HEK293T (cell line): ENCODE data around the gene GUK1.
A peak's percentile ranks its signal among the peaks of the same experiment; 100 is the strongest.

Experiments used
- CTCF ChIA-PET: fragments of 350-600 bp; formaldehyde crosslinking; extraction: SDS; loops from one replicate; lab custom pipeline; 2021; ENCODE audit warnings: antibody characterized with exemption, inconsistent platforms; lab: Yijun Ruan, JAX
- POLR2A ChIA-PET: fragments of 350-600 bp; formaldehyde crosslinking; extraction: SDS; loops from one replicate; lab custom pipeline; 2020; ENCODE audit warnings: antibody characterized with exemption, inconsistent platforms; lab: Yijun Ruan, JAX
- DNase-seq: peaks from one replicate; pipeline ENCODE4 v3.0.0; 2012; ENCODE audit warnings: mixed read lengths; ENCODE audit errors: extremely low spot score
- ARNT ChIP-seq: fragments of 450-650 bp; IDR thresholded peaks from 2 replicates; pipeline ENCODE4 v1.6.1; 2017; ENCODE audit warnings: mild to moderate bottlenecking
- BHLHE40 ChIP-seq: fragments of 450-650 bp; IDR thresholded peaks from 2 replicates; pipeline ENCODE4 v1.6.1; 2016; ENCODE audit warnings: mild to moderate bottlenecking, moderate library complexity, borderline replicate concordance
- CTBP1 ChIP-seq: fragments of 450-650 bp; IDR thresholded peaks from 2 replicates; pipeline ENCODE4 v1.6.1; 2016; ENCODE audit warnings: borderline replicate concordance
- ELF4 ChIP-seq: fragments of 450-650 bp; IDR thresholded peaks from 2 replicates; pipeline ENCODE4 v1.6.1; 2017; ENCODE audit warnings: antibody characterized with exemption
- FOXA1 ChIP-seq: fragments of 450-650 bp; IDR thresholded peaks from 2 replicates; pipeline ENCODE4 v1.6.1; 2016; ENCODE audit warnings: mild to moderate bottlenecking
- FOXK2 ChIP-seq: fragments of 450-650 bp; IDR thresholded peaks from 2 replicates; pipeline ENCODE4 v1.6.1; 2016; ENCODE audit warnings: mild to moderate bottlenecking
- FOXM1 ChIP-seq: fragments of 450-650 bp; IDR thresholded peaks from 2 replicates; pipeline ENCODE4 v1.6.1; 2017; ENCODE audit warnings: mild to moderate bottlenecking, borderline replicate concordance
- HDGF ChIP-seq: fragments of 450-650 bp; IDR thresholded peaks from 2 replicates; pipeline ENCODE4 v1.6.1; 2017; ENCODE audit warnings: antibody characterized with exemption, borderline replicate concordance
- L3MBTL2 ChIP-seq: fragments of 450-650 bp; conservative IDR thresholded peaks from 2 replicates; pipeline ENCODE4 v1.6.1; 2016; ENCODE audit warnings: mild to moderate bottlenecking
- LEF1 ChIP-seq: fragments of 450-650 bp; IDR thresholded peaks from 2 replicates; pipeline ENCODE4 v1.6.1; 2017; ENCODE audit warnings: mild to moderate bottlenecking, borderline replicate concordance
- NFRKB ChIP-seq: fragments of 450-650 bp; IDR thresholded peaks from 2 replicates; pipeline ENCODE4 v1.6.1; 2016; ENCODE audit warnings: mild to moderate bottlenecking, moderate library complexity
- SP1 ChIP-seq: fragments of 450-650 bp; IDR thresholded peaks from 2 replicates; pipeline ENCODE4 v1.6.1; 2017
- SUZ12 ChIP-seq: fragments of 450-650 bp; IDR thresholded peaks from 2 replicates; pipeline ENCODE4 v1.6.1; 2016; ENCODE audit warnings: mild to moderate bottlenecking
- TARDBP ChIP-seq: fragments of 450-650 bp; IDR thresholded peaks from 2 replicates; pipeline ENCODE4 v1.6.1; 2016
- ZNF384 ChIP-seq: fragments of 450-650 bp; IDR thresholded peaks from 2 replicates; pipeline ENCODE4 v1.6.1; 2016
- TF ChIP-seq, protein P1 (sequence below): fragments of 450-650 bp; IDR thresholded peaks from 2 replicates; pipeline ENCODE4 v1.6.1; 2016

The GUK1 gene

DNA sequence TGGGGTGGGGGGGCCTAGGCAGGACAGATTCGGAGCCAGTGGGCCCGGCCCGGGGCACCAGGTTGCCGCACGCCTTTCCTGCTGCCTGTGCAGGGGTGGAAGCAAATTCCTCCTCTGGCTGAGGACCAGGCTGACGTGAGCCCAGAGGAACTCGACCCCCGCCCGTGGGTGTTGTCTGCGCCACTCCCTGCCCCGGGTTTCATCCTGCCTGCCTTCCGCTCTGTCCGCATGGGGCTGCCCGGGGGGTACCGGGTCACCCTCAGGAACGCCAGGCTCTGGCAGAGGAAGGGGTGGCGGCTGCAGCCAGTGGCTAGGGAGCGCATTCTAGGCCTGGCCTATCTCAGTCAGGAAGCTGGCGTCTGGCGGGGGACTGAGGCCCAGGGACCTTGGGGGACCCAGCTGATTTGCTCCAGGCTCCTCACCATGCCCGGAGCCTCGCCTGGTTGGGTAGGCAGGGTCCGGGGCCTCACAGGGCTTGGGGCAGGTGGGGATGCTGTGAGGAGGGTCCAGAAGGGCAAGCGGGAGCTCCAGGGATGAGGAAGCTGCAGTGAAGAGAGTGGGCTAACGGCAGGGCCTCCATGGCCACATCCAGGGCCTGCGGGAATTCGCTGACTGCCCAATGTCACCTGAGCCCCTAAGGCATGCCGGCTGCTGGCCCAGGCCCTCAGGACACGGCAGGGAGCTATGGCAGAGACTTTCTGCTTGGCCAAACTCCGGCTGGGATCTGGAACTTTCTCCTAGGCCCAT is 23.1 kb downstream of the GUK1 start:
- POLR2A ChIA-PET = interaction anchor here (1.2 to 4.3 kb wide), 3 partner anchors 12 to 295 kb away, joined by 3 to 55 read pairs (median 8); partner anchors contain the start of gene GJC2
- TF ChIP-seq NFRKB (no peak), L3MBTL2 (no peak), TARDBP (no peak), FOXK2 (no peak), FOXA1 (no peak), ZNF384 (no peak), ELF4 (no peak), SUZ12 (no peak), BHLHE40 (no peak), HDGF (no peak), CTBP1 (no peak), ARNT (no peak), LEF1 (no peak), FOXM1 (no peak), SP1 (no peak)
- CTCF ChIA-PET = no interaction called here
- no peak for DNase-seq

DNA sequence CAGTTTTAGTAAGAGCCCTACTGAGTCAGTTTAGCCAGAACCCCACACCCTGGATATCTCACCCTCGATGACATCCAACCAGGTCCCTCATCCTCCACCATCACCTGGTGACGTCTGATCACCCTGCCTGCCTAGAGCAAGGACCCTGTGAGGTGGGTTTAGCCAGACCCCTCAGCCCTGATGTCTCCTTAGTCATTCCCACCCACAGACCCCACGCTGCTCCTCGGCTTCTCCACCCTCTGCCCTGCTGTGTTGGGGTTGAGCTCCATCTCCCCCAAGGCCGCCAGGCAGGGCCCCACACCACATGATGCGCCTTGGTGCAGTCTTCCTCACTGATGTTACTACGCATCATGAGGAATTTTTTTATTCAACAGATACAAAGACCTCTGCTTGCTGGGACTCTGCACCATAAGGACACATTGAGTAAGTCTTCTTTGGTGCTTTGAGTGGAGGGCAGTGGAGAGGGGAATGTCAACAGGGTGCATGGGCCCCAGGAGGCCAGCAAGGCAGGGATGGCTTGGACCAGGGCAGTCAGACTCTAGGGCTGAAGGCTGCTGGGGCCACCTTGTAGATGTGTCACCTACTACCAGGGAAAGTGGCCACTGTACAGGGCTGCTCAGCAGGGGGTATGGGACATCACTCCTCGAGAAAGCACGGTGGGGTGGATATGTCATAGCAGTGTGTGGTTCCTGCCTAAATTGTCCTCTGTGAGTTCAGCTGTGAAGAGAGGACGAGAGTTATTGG is 23.9 kb downstream of the GUK1 start:
- TF ChIP-seq LEF1 = no peak
- no peak for TF ChIP-seq ZNF384
- TF ChIP-seq CTBP1 = no peak
- TF ChIP-seq HDGF = no peak
- no peak for TF ChIP-seq FOXM1
- no peak for TF ChIP-seq NFRKB
- TF ChIP-seq, protein P1, sequence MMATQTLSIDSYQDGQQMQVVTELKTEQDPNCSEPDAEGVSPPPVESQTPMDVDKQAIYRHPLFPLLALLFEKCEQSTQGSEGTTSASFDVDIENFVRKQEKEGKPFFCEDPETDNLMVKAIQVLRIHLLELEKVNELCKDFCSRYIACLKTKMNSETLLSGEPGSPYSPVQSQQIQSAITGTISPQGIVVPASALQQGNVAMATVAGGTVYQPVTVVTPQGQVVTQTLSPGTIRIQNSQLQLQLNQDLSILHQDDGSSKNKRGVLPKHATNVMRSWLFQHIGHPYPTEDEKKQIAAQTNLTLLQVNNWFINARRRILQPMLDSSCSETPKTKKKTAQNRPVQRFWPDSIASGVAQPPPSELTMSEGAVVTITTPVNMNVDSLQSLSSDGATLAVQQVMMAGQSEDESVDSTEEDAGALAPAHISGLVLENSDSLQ = no peak
- no peak for TF ChIP-seq L3MBTL2
- TF ChIP-seq ELF4 = no peak
- no peak for TF ChIP-seq ARNT
- no peak for TF ChIP-seq SP1
- TF ChIP-seq BHLHE40 = no peak
- CTCF ChIA-PET = interaction anchor here (0.5 to 1.3 kb wide), 2 partner anchors 33 to 1580 kb away, joined by 3 to 4 read pairs; no protein-coding TSS in a partner anchor
- POLR2A ChIA-PET = interaction anchor here (1.0 to 4.3 kb wide), 8 partner anchors 10 to 294 kb away, joined by 3 to 55 read pairs (median 8); partner anchors contain the start of genes ARF1, GJC2 and GUK1
- no peak for DNase-seq

DNA sequence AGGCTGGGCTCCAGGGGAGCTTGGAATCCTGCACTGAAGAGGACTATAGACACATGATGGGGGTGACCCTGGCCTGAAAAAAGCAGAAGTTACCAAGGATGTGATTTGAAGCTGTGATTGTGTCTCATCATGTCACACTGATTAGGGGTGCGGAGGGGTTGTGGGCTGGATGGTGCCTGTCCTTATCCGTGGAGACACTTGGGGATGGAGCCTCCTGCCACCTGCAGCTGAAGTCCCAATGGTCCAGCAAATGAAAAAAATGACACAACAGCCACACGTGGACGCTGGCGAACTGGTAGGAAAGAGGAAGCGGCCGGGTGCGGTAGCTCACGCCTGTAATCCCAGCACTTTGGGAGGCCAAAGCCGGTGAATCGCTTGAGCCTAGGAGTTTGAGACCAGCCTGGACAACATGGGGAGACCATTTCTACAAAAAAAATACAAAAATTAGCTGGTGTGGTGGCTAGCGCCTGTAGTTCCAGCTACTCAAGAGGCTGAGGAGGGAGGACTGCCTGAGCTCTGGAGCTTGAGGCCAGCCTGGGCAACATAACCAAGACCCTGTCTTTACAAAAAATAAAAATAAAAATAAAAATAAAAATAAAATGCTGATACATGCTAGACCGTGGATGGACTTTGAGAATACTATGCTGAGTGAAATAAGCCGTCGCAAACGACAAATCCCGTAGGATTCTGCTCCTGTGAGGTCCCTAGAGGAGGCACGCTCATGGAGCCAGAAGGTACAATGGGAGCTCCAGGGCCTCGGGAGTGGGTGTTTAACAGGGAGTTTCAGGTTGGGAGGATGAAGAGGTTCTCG is 24.7 kb downstream of the GUK1 start:
- TF ChIP-seq TARDBP = no peak
- 0 out of 2 replicates have a peak, but pooled peaks have one; percentile 80 for TF ChIP-seq L3MBTL2
- TF ChIP-seq FOXA1 = no peak
- TF ChIP-seq, protein P1 = no peak
- ChIA-PET CTCF (interaction anchor here (0.5 to 1.3 kb wide), 4 partner anchors 8 to 1581 kb away, joined by 3 to 4 read pairs (median 4); no protein-coding TSS in a partner anchor), POLR2A (interaction anchor here (0.6 to 4.3 kb wide), 14 partner anchors 10 to 293 kb away, joined by 3 to 55 read pairs (median 8); partner anchors contain the start of genes ARF1, GJC2 and GUK1)
- DNase-seq = no peak

GRCh38 chr1:228165372-228166169 is 25.5 kb downstream of the GUK1 start, which contains the start of gene IBA57:
TSS of gene IBA57 (plus strand) at chr1:228165804. CDS start at chr1:228165817, 13 bp downstream.
- ChIA-PET CTCF (interaction anchor here (0.7 to 1.5 kb wide), 4 partner anchors 9 to 35 kb away, joined by 3 to 7 read pairs (median 4); no protein-coding TSS in a partner anchor), POLR2A (interaction anchor here (0.6 to 4.3 kb wide), 14 partner anchors 9 to 292 kb away, joined by 3 to 55 read pairs (median 8); partner anchors contain the start of genes ARF1, GJC2 and GUK1)
- DNase-seq = peak; percentile 100
- TF ChIP-seq, protein P1 = peak; percentile 91
- TF ChIP-seq HDGF (peak; percentile 96), NFRKB (no peak), FOXM1 (peak; percentile 90), LEF1 (peak; percentile 98), SUZ12 (no peak), ZNF384 (no peak), SP1 (no peak), L3MBTL2 (peak; percentile 51), ARNT (peak; percentile 93), TARDBP (no peak), FOXK2 (no peak), FOXA1 (no peak), BHLHE40 (no peak), ELF4 (peak; percentile 87), CTBP1 (no peak)
